ENCODE results near the gene PIP5K1C.

DNA sequence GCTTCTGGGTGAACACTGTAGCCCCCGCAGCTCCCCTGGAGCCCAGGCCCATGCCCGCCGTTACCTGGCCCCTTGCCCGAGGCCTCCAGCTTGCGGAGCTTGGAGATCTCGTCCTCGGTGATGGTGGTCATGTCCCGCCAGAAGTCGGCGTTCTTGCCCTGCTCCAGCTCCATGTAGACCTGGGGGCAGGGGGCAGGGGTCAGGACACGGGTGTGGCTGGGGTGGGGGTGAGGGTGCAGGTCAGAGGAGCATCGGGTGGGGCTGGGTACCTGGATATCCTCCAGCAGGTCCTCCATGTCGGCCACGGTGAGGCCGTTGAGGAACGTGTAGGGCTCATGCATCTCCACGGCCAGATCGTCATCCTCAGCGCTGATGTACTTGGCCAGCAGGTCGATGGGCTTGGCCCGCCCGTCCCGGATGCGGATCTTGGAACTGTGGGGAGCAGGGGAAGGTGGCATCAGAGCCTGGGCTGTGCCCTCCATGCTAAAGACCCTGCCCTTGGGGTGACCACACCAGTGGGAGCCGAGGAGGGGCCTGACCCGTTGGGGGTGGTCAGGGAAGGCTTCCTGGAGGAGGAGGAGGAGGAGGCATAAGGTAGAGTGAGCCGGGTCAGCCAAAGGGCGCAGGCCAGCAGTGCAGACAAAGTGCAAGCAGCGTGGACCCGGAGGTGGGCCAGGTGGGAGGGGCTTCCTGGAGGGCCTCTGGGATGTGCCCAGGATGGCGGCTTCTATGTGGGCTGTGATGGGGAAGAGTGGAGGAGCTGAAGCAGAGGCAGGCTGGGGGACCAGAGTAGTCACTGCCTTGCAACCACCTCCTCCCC lies 81.2 kb downstream of the PIP5K1C start:
- TF ChIP-seq, protein P1, sequence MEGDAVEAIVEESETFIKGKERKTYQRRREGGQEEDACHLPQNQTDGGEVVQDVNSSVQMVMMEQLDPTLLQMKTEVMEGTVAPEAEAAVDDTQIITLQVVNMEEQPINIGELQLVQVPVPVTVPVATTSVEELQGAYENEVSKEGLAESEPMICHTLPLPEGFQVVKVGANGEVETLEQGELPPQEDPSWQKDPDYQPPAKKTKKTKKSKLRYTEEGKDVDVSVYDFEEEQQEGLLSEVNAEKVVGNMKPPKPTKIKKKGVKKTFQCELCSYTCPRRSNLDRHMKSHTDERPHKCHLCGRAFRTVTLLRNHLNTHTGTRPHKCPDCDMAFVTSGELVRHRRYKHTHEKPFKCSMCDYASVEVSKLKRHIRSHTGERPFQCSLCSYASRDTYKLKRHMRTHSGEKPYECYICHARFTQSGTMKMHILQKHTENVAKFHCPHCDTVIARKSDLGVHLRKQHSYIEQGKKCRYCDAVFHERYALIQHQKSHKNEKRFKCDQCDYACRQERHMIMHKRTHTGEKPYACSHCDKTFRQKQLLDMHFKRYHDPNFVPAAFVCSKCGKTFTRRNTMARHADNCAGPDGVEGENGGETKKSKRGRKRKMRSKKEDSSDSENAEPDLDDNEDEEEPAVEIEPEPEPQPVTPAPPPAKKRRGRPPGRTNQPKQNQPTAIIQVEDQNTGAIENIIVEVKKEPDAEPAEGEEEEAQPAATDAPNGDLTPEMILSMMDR (IDR thresholded peaks at IDR 0.05; ENCODE audit: insufficient read depth, low read depth, low read length): no peak
- TF ChIP-seq EZH2 (IDR thresholded peaks at IDR 0.05; ENCODE audit: insufficient read depth, low read length): no peak

Measured in astrocyte (in vitro differentiated cells and primary cell).